ENCODE measurements around the gene INPP5A.

DNA sequence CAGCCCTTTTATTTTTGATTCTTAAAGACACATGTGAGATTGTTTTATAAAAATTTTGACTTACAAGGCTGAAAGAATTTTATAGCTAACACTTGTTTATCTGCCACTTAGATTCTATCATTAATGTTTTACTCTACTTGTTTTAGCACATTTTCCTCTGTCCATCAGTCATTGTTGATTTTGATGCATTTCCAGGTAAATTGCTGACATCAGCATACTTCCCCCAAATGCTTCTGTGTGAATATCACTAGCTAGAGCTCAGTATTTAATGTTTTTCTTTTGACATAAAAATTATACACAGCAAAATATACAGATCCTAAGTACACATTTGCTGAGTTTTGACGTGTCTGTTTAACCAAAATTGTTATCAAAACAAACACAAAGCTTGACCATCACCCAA lies 43.0 kb downstream of the INPP5A start:
- TF ChIP-seq POLR2A (IDR thresholded peaks at IDR 0.05; ENCODE audit: low read depth, low read length) (no peak), TAF1 (IDR thresholded peaks at IDR 0.05; ENCODE audit: low read depth, low read length) (no peak), POLR2AphosphoS5 (IDR thresholded peaks at IDR 0.05; ENCODE audit: low read depth, low read length) (no peak)
